Diencephalon (tissue), 1 donor: ENCODE measurements around the gene CHST8. TPM values are rescaled to one million over a fixed set of nuclear protein-coding genes. Genes with fewer than 3 reads are reported as not detected.

Experiments
- total RNA-seq: library from RNA; depleted of rRNA; stranded (reverse); fragments of >200 nt; gene quantifications from one replicate; pipeline ENCODE4 v1.2.3, GENCODE V29; 2014

CHST8 gene
- 6.7 TPM for total RNA-seq

GRCh38 chr19:33621811-33622504, at the start of gene CHST8:
CHST8 (plus strand) TSS chr19:33621953; CDS start chr19:33689262, 67,309 bp downstream.

GRCh38 chr19:33796164-33796875, 174.6 kb downstream of the CHST8 start, which contains the start of gene KCTD15:
KCTD15 (plus strand) TSS chr19:33796870; CDS start chr19:33800455, 3,585 bp downstream.

Other genes starting within 250 kb of the CHST8 start
- gene CEBPG, start 248.2 kb upstream of the CHST8 start, total RNA-seq = 44.5 TPM
- 33.9 TPM for gene PEPD, start 100.2 kb upstream of the CHST8 start, total RNA-seq
- gene KCTD15, start 174.9 kb downstream of the CHST8 start, total RNA-seq = 48.0 TPM